H9 (cell line): ENCODE results near the gene TBC1D20. TPM values are rescaled to one million over a fixed set of nuclear protein-coding genes. Genes with fewer than 3 reads are reported as not detected.

Source experiments
- DNase-seq: peaks from one replicate; pipeline ENCODE4 v3.0.0-alpha.2; 2017
- H2AFZ ChIP-seq: one replicate; pipeline ENCODE4 v1.6.1; 2013; ENCODE audit warnings: mild to moderate bottlenecking, low read length, control low read depth, moderate library complexity
- H2AK5ac ChIP-seq: 2 replicates; pipeline ENCODE4 v1.6.1; 2013; ENCODE audit warnings: low read length, control low read depth, mixed read lengths; ENCODE audit not compliant: insufficient read length
- H2BK120ac ChIP-seq: one replicate; pipeline ENCODE4 v1.6.1; 2013; ENCODE audit warnings: low read depth, mild to moderate bottlenecking, low read length, control low read depth, inconsistent platforms; ENCODE audit not compliant: poor library complexity, severe bottlenecking
- H2BK12ac ChIP-seq: 2 replicates; pipeline ENCODE4 v1.6.1; 2013; ENCODE audit warnings: low read length, control low read depth, mixed read lengths, low read depth; ENCODE audit not compliant: insufficient read length
- H2BK15ac ChIP-seq: 2 replicates; pipeline ENCODE4 v1.6.1; 2013; ENCODE audit warnings: low read depth, low read length, control low read depth
- H2BK20ac ChIP-seq: one replicate; pipeline ENCODE4 v1.6.1; 2013; ENCODE audit warnings: low read depth, mild to moderate bottlenecking, low read length, control low read depth, inconsistent platforms; ENCODE audit not compliant: poor library complexity, severe bottlenecking
- H2BK5ac ChIP-seq: 2 replicates; pipeline ENCODE4 v1.6.1; 2013; ENCODE audit warnings: low read length, control low read depth, mixed read lengths; ENCODE audit not compliant: insufficient read length
- H3K14ac ChIP-seq: 2 replicates; pipeline ENCODE4 v1.6.1; 2013; ENCODE audit warnings: low read length, control low read depth; ENCODE audit not compliant: insufficient read depth
- H3K18ac ChIP-seq: 2 replicates; pipeline ENCODE4 v1.6.1; 2013; ENCODE audit warnings: low read depth, mild to moderate bottlenecking, mixed read lengths, low read length, control low read depth; ENCODE audit not compliant: insufficient read length
- H3K23ac ChIP-seq: 2 replicates; pipeline ENCODE4 v1.6.1; 2013; ENCODE audit warnings: low read length, control low read depth, mixed read lengths, low read depth; ENCODE audit not compliant: insufficient read length
- H3K23me2 ChIP-seq: 2 replicates; pipeline ENCODE4 v1.6.1; 2013; ENCODE audit warnings: low read depth, mild to moderate bottlenecking, mixed read lengths, low read length, control low read depth; ENCODE audit not compliant: insufficient read length, poor library complexity, severe bottlenecking
- H3K27ac ChIP-seq: 2 replicates; pipeline ENCODE4 v1.5.1; 2013; ENCODE audit warnings: low read length, control low read depth, mixed read lengths, low read depth; ENCODE audit not compliant: insufficient read length
- H3K27me3 ChIP-seq: 2 replicates; pipeline ENCODE4 v1.6.1; 2013; ENCODE audit warnings: low read length, control low read depth, inconsistent platforms; ENCODE audit not compliant: insufficient read depth
- H3K4ac ChIP-seq: 2 replicates; pipeline ENCODE4 v1.6.1; 2013; ENCODE audit warnings: low read depth, mild to moderate bottlenecking, control low read depth, inconsistent platforms, low read length, moderate library complexity
- H3K4me1 ChIP-seq: 2 replicates; pipeline ENCODE4 v1.6.1; 2013; ENCODE audit warnings: low read length, control low read depth, inconsistent platforms; ENCODE audit not compliant: insufficient read depth
- H3K4me2 ChIP-seq: 2 replicates; pipeline ENCODE4 v1.6.1; 2013; ENCODE audit warnings: low read length, control low read depth, mixed read lengths; ENCODE audit not compliant: insufficient read length, insufficient read depth
- H3K56ac ChIP-seq: 2 replicates; pipeline ENCODE4 v1.6.1; 2013; ENCODE audit warnings: low read depth, mild to moderate bottlenecking, mixed read lengths, low read length, control low read depth; ENCODE audit not compliant: insufficient read length
- H3K79me1 ChIP-seq: 2 replicates; pipeline ENCODE4 v1.6.1; 2013; ENCODE audit warnings: low read depth, mild to moderate bottlenecking, moderate library complexity, low read length, control low read depth, inconsistent platforms; ENCODE audit not compliant: insufficient read depth, poor library complexity, severe bottlenecking
- H3K79me2 ChIP-seq: 2 replicates; pipeline ENCODE4 v1.6.1; 2013; ENCODE audit warnings: low read length, control low read depth, inconsistent platforms; ENCODE audit not compliant: insufficient read depth
- H3K9ac ChIP-seq: 2 replicates; pipeline ENCODE4 v1.6.1; 2013; ENCODE audit warnings: low read length, control low read depth, mixed read lengths; ENCODE audit not compliant: insufficient read length; ENCODE audit errors: extremely low read depth
- H3K9me3 ChIP-seq: one replicate; pipeline ENCODE4 v1.6.1; 2013; ENCODE audit warnings: low read depth, low read length, inconsistent platforms; ENCODE audit not compliant: control insufficient read depth
- H3T11ph ChIP-seq: one replicate; pipeline ENCODE4 v1.6.1; 2013; ENCODE audit warnings: mild to moderate bottlenecking, low read length, control low read depth, inconsistent platforms
- H4K20me1 ChIP-seq: one replicate; pipeline ENCODE4 v1.6.1; 2013; ENCODE audit not compliant: control insufficient read depth, insufficient read length, insufficient read depth
- H4K5ac ChIP-seq: 2 replicates; pipeline ENCODE4 v1.6.1; 2013; ENCODE audit warnings: low read depth, mild to moderate bottlenecking, mixed read lengths, low read length, control low read depth; ENCODE audit not compliant: insufficient read length
- H4K8ac ChIP-seq: replicated peaks from 2 replicates; pipeline ENCODE4 v1.6.1; 2013; ENCODE audit warnings: low read length, control low read depth, mixed read lengths, low read depth; ENCODE audit not compliant: insufficient read length
- H4K91ac ChIP-seq: 2 replicates; pipeline ENCODE4 v1.6.1; 2013; ENCODE audit warnings: low read depth, mild to moderate bottlenecking, moderate library complexity, mixed read lengths, low read length, control low read depth; ENCODE audit not compliant: insufficient read length
- H3K27ac Mint-ChIP-seq, 3 experiments: 2 replicates in 2 of 3; 3 replicates in 1 of 3; pipeline ENCODE4 v1.8.0; 2020 to 2021; ENCODE audit warnings: mixed read lengths in 3 of 3, mild to moderate bottlenecking in 1 of 3, moderate library complexity in 1 of 3
- H3K27me3 Mint-ChIP-seq: 2 replicates; pipeline ENCODE4 v1.8.0; 2021; ENCODE audit warnings: low read depth, mild to moderate bottlenecking, moderate library complexity, mixed read lengths
- H3K36me3 Mint-ChIP-seq, 3 experiments: 2 replicates in 2 of 3; 3 replicates in 1 of 3; pipeline ENCODE4 v1.8.0; 2020 to 2021; ENCODE audit warnings: low read depth in 3 of 3, mixed read lengths in 3 of 3; ENCODE audit not compliant: insufficient read depth in 1 of 3
- H3K4me1 Mint-ChIP-seq, 2 experiments: 2 replicates each; pipeline ENCODE4 v1.8.0; 2020; ENCODE audit warnings: mixed read lengths in 2 of 2
- H3K4me3 Mint-ChIP-seq, 2 experiments: 2 replicates in 1 of 2; 3 replicates in 1 of 2; pipeline ENCODE4 v1.8.0; 2020 to 2021; ENCODE audit warnings: mild to moderate bottlenecking in 2 of 2, mixed read lengths in 2 of 2, moderate library complexity in 1 of 2
- H3K9me3 Mint-ChIP-seq, 2 experiments: 2 replicates in 1 of 2; 3 replicates in 1 of 2; pipeline ENCODE4 v1.8.0; 2020; ENCODE audit warnings: mild to moderate bottlenecking in 2 of 2, mixed read lengths in 2 of 2, moderate library complexity in 1 of 2
- CTCF ChIP-seq: fragments of 200-600 bp; sonication (generic); conservative IDR thresholded peaks from 3 replicates; pipeline ENCODE4 v1.8.0; 2021; ENCODE audit warnings: antibody characterized with exemption, mild to moderate bottlenecking
- WGBS: extraction: QIAGEN DNeasy Blood & Tissue Kit; methylation state at CpG from one replicate; pipeline ENCODE4 v1.1.7; 2013; ENCODE audit warnings: missing lambda C conversion rate, low lambda C conversion rate, mixed read lengths; ENCODE audit not compliant: insufficient read length; ENCODE audit errors: extremely low coverage; 5-methylcytosine and 5-hydroxymethylcytosine counted together
- total RNA-seq: library from RNA; stranded (reverse); gene quantifications from 2 replicates; pipeline ENCODE4 v1.2.1, GENCODE V29; 2021

The TBC1D20 gene
- total RNA-seq, 1 experiment from 2014 or later: 17.9 TPM

GRCh38 chr20:418858-419365 lies 43.4 kb downstream of the TBC1D20 start:
- H2AFZ ChIP-seq: no peak overlapping the region
- H2BK20ac ChIP-seq: no peak overlapping the region
- Mint-ChIP-seq H3K36me3 (peaks cover 37 to 63% (median 48%) of the 10 kb centered on the region in 3 experiments), H3K27me3 (peaks cover 2% of the 10 kb centered on the region; the same call in 1 of the 2 replicates), H3K4me1 (no peaks in the 10 kb centered on the region), H3K27ac (peak overlapping the region in 1 of 3 experiments; percentile 62; a peak in 1 of 7 replicates), H3K9me3 (peaks cover 0 to 7% of the 10 kb centered on the region in 2 experiments; a peak in 3 of 5 replicates), H3K4me3 (peak overlapping the region in 1 of 2 experiments; percentile 62; a peak in 1 of 5 replicates)
- no peak overlapping the region for H3K56ac ChIP-seq
- no peaks in the 10 kb centered on the region for H3K9me3 ChIP-seq
- no peak overlapping the region for H4K8ac ChIP-seq
- no peaks in the 10 kb centered on the region for H3K79me2 ChIP-seq
- H3T11ph ChIP-seq: no peak overlapping the region
- no peak for TF ChIP-seq CTCF
- H2BK12ac ChIP-seq: no peak overlapping the region
- no peak overlapping the region for H3K18ac ChIP-seq
- H3K9ac ChIP-seq: no peak overlapping the region
- no CpG with 5 or more reads among the region's 8 CpGs for WGBS
- no peak overlapping the region for H3K4me2 ChIP-seq
- H3K79me1 ChIP-seq: peaks cover 2% of the 10 kb centered on the region
- DNase-seq: no peak
- no peak overlapping the region for H2BK15ac ChIP-seq
- no peak overlapping the region for H3K27ac ChIP-seq
- no peaks in the 10 kb centered on the region for H3K4me1 ChIP-seq
- no peak overlapping the region for H3K4ac ChIP-seq
- H3K23me2 ChIP-seq: no peaks in the 10 kb centered on the region
- H2BK5ac ChIP-seq: no peak overlapping the region
- H2BK120ac ChIP-seq: no peak overlapping the region
- no peak overlapping the region for H3K23ac ChIP-seq
- no peak overlapping the region for H4K5ac ChIP-seq
- no peak overlapping the region for H2AK5ac ChIP-seq
- H3K14ac ChIP-seq: no peak overlapping the region
- H3K27me3 ChIP-seq: no peaks in the 10 kb centered on the region
- H4K20me1 ChIP-seq: no peaks in the 10 kb centered on the region
- H4K91ac ChIP-seq: no peak overlapping the region
